Measurements from ENCODE around the gene RALBP1.

RALBP1 gene

GRCh38 chr18:9542924-9543323, 67.6 kb downstream of the RALBP1 start:
- Histone ChIP-seq H3K4me1 (ENCODE audit: control insufficient read depth, insufficient read depth, low read length) (no peaks in the 10 kb centered on the region), H3K36me3 (ENCODE audit: control insufficient read depth in 2 of 2, insufficient read depth in 1 of 2, low read length in 2 of 2) (peaks cover 0 to 28% of the 10 kb centered on the region in 2 experiments; a peak in 2 of 3 replicates), H3K27ac (ENCODE audit: extremely low read depth, low read depth, low read length) (no peak overlapping the region), H3K4me3 (ENCODE audit: low read depth, low read length) (no peak overlapping the region), H3K9me3 (ENCODE audit: control insufficient read depth, insufficient read depth, low read depth, low read length) (no peaks in the 10 kb centered on the region)
- POLR2A ChIA-PET: interaction anchor here (0.5 kb wide), 1 partner anchor 14 kb away, joined by 3 read pairs; no protein-coding TSS in a partner anchor
- CTCF ChIA-PET: interaction anchor here (0.7 kb wide), 2 partner anchors 460 to 1536 kb away, joined by 3 to 4 read pairs; no protein-coding TSS in a partner anchor
- peak; percentile 34; the same call in 1 of the 2 replicates for TF ChIP-seq ZFHX2 (tag by site-specific recombination; conservative IDR thresholded peaks at IDR 0.05)
- no peak for TF ChIP-seq ZNF169 (tag by site-specific recombination; IDR thresholded peaks at IDR 0.05)
- TF ChIP-seq GLIS2 (tag by site-specific recombination; IDR thresholded peaks at IDR 0.05): peak; percentile 54

- peaks cover 14 to 38% of the 10 kb centered on the region in 2 experiments for H3K36me3 ChIP-seq (ENCODE audit: control insufficient read depth in 2 of 2, insufficient read depth in 1 of 2, low read length in 2 of 2)
- H3K4me3 ChIP-seq (ENCODE audit: low read depth, low read length): no peak overlapping the region
- no peaks in the 10 kb centered on the region for H3K4me1 ChIP-seq (ENCODE audit: control insufficient read depth, insufficient read depth, low read length)
- TF ChIP-seq ZNF692 (tag by site-specific recombination; IDR thresholded peaks at IDR 0.05) (no peak), SCRT1 (tag by site-specific recombination; IDR thresholded peaks at IDR 0.05; ENCODE audit: borderline replicate concordance) (peak; percentile 63; the same call in 1 of the 2 replicates), OVOL3 (tag by site-specific recombination; IDR thresholded peaks at IDR 0.05) (no peak), SCRT2 (tag by site-specific recombination; IDR thresholded peaks at IDR 0.05) (peak; percentile 77)
- H3K27ac ChIP-seq (ENCODE audit: extremely low read depth, low read depth, low read length): no peak overlapping the region
- ChIA-PET CTCF (interaction anchor here (0.7 to 1.1 kb wide), 2 partner anchors 13 to 28 kb away, joined by 3 read pairs; no protein-coding TSS in a partner anchor), POLR2A (no interaction called here)
- no peaks in the 10 kb centered on the region for H3K9me3 ChIP-seq (ENCODE audit: control insufficient read depth, insufficient read depth, low read depth, low read length)
Observed at GRCh38 chr18:9545029-9545428, 69.7 kb downstream of the RALBP1 start.

DNA sequence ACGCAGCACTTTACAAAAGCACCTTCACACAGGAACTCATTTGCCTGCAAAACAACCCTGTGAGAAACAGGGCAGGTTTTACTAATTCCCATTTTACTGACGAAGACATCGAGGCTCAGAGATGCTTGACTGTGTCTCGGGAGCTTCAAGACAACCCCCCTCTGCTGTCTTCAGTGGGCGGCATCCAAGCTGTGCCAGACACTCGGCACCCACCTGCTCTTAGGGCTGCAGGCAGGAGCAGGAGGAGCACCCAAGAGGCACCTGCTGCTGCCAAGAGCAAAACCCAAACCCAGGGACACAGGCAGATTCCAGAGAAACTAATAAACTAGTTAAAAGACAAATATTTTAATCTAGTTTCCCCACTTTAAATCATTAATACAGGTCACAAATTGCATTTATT, 71.2 kb downstream of the RALBP1 start:
- Histone ChIP-seq H3K4me1 (ENCODE audit: control insufficient read depth, insufficient read depth, low read length) (no peaks in the 10 kb centered on the region), H3K27ac (ENCODE audit: extremely low read depth, low read depth, low read length) (no peak overlapping the region), H3K9me3 (ENCODE audit: control insufficient read depth, insufficient read depth, low read depth, low read length) (no peaks in the 10 kb centered on the region), H3K36me3 (ENCODE audit: control insufficient read depth in 2 of 2, insufficient read depth in 1 of 2, low read length in 2 of 2) (peaks cover 22 to 53% of the 10 kb centered on the region in 2 experiments), H3K4me3 (ENCODE audit: low read depth, low read length) (no peak overlapping the region)
- POLR2A ChIA-PET: no interaction called here
- no peak for TF ChIP-seq GLIS1 (tag by site-specific recombination; IDR thresholded peaks at IDR 0.05)
- TF ChIP-seq, protein P1, sequence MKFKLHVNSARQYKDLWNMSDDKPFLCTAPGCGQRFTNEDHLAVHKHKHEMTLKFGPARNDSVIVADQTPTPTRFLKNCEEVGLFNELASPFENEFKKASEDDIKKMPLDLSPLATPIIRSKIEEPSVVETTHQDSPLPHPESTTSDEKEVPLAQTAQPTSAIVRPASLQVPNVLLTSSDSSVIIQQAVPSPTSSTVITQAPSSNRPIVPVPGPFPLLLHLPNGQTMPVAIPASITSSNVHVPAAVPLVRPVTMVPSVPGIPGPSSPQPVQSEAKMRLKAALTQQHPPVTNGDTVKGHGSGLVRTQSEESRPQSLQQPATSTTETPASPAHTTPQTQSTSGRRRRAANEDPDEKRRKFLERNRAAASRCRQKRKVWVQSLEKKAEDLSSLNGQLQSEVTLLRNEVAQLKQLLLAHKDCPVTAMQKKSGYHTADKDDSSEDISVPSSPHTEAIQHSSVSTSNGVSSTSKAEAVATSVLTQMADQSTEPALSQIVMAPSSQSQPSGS (tag by site-specific recombination; IDR thresholded peaks at IDR 0.05; ENCODE audit: low read depth): no peak
- TF ChIP-seq ZNF837 (tag by site-specific recombination; IDR thresholded peaks at IDR 0.05): no peak
- TF ChIP-seq ZNF248 (tag by site-specific recombination; IDR thresholded peaks at IDR 0.05): no peak
- no peak for TF ChIP-seq ZNF350 (tag by site-specific recombination; IDR thresholded peaks at IDR 0.05)
- no peak for TF ChIP-seq ZNF785 (tag by site-specific recombination; IDR thresholded peaks at IDR 0.05)
- no peak for TF ChIP-seq ZNF112 (tag by site-specific recombination; IDR thresholded peaks at IDR 0.05)
- TF ChIP-seq ZNF521 (tag by site-specific recombination; IDR thresholded peaks at IDR 0.05): no peak
- TF ChIP-seq ZNF146 (tag by site-specific recombination; IDR thresholded peaks at IDR 0.05): no peak
- no peak for TF ChIP-seq ZNF843 (tag by site-specific recombination; IDR thresholded peaks at IDR 0.05)
- CTCF ChIA-PET: no interaction called here

- H3K36me3 ChIP-seq (ENCODE audit: control insufficient read depth in 2 of 2, insufficient read depth in 1 of 2, low read length in 2 of 2): peaks cover 22 to 66% of the 10 kb centered on the region in 2 experiments
- H3K4me3 ChIP-seq (ENCODE audit: low read depth, low read length): no peak overlapping the region
- no peak overlapping the region for H3K27ac ChIP-seq (ENCODE audit: extremely low read depth, low read depth, low read length)
- CTCF ChIA-PET: no interaction called here
- no peaks in the 10 kb centered on the region for H3K4me1 ChIP-seq (ENCODE audit: control insufficient read depth, insufficient read depth, low read length)
- H3K9me3 ChIP-seq (ENCODE audit: control insufficient read depth, insufficient read depth, low read depth, low read length): no peaks in the 10 kb centered on the region
- POLR2A ChIA-PET: no interaction called here
- no peak for TF ChIP-seq ZNF391 (tag by site-specific recombination; IDR thresholded peaks at IDR 0.05; ENCODE audit: borderline replicate concordance, low read depth)
- TF ChIP-seq ZNF558 (tag by site-specific recombination; IDR thresholded peaks at IDR 0.05): no peak
- TF ChIP-seq ZNF514 (tag by site-specific recombination; IDR thresholded peaks at IDR 0.05): no peak
- no peak for TF ChIP-seq EGR2 (tag by site-specific recombination; IDR thresholded peaks at IDR 0.05; ENCODE audit: low read depth)
Observed at GRCh38 chr18:9547782-9548181, 72.5 kb downstream of the RALBP1 start.

All from HEK293 (cell line).